ENCODE results near the gene FGG.

The FGG gene

GRCh38 chr4:154622598-154622997, 10.1 kb upstream of the FGG start:
- peak; percentile 62 for DNase-seq
- TF ChIP-seq EZH2 (optimal IDR thresholded peaks at IDR 0.05; ENCODE audit: low read depth, low read length) (no peak), EZH2phosphoT487 (IDR thresholded peaks at IDR 0.05; ENCODE audit: low read length) (no peak), CTCF (IDR thresholded peaks at IDR 0.05; ENCODE audit: low read length) (peak; percentile 62)
- Histone ChIP-seq H3K9me3 (replicated peaks; ENCODE audit: insufficient read depth, low read length) (no peaks in the 10 kb centered on the region), H3K27me3 (replicated peaks; ENCODE audit: insufficient read depth, low read length) (no peaks in the 10 kb centered on the region; the same call in 1 of the 2 replicates), H3K9ac (ENCODE audit: low read length) (no peak overlapping the region), H3K27ac (ENCODE audit: low read length) (no peak overlapping the region), H4K20me1 (ENCODE audit: insufficient read depth, low read length) (no peaks in the 10 kb centered on the region), H3F3A (ENCODE audit: insufficient read depth, low read length) (no peaks in the 10 kb centered on the region), H3K9me2 (replicated peaks; ENCODE audit: insufficient read depth, low read length) (no peaks in the 10 kb centered on the region), H3K4me2 (ENCODE audit: low read depth, low read length) (no peak overlapping the region), H3K36me3 (replicated peaks; ENCODE audit: insufficient read depth, low read length) (no peaks in the 10 kb centered on the region), H2AFZ (ENCODE audit: low read length) (no peak overlapping the region), H3K79me2 (ENCODE audit: low read length) (no peaks in the 10 kb centered on the region), H3K4me1 (ENCODE audit: low read length) (no peaks in the 10 kb centered on the region), H3K4me3 (ENCODE audit: low read length) (no peak overlapping the region)

- Histone ChIP-seq H3K79me2 (ENCODE audit: low read length) (no peaks in the 10 kb centered on the region), H3K9ac (ENCODE audit: low read length) (no peak overlapping the region), H3K4me2 (ENCODE audit: low read depth, low read length) (no peak overlapping the region), H3K27me3 (replicated peaks; ENCODE audit: insufficient read depth, low read length) (no peaks in the 10 kb centered on the region), H3K9me2 (replicated peaks; ENCODE audit: insufficient read depth, low read length) (no peaks in the 10 kb centered on the region), H3K27ac (ENCODE audit: low read length) (no peak overlapping the region), H3K4me1 (ENCODE audit: low read length) (peaks cover 12% of the 10 kb centered on the region), H3K9me3 (replicated peaks; ENCODE audit: insufficient read depth, low read length) (no peaks in the 10 kb centered on the region), H2AFZ (ENCODE audit: low read length) (no peak overlapping the region), H3F3A (ENCODE audit: insufficient read depth, low read length) (no peaks in the 10 kb centered on the region), H3K36me3 (replicated peaks; ENCODE audit: insufficient read depth, low read length) (no peaks in the 10 kb centered on the region), H3K4me3 (ENCODE audit: low read length) (no peak overlapping the region), H4K20me1 (ENCODE audit: insufficient read depth, low read length) (no peaks in the 10 kb centered on the region)
- no peak for DNase-seq
- TF ChIP-seq EZH2 (optimal IDR thresholded peaks at IDR 0.05; ENCODE audit: low read depth, low read length) (no peak), CTCF (IDR thresholded peaks at IDR 0.05; ENCODE audit: low read length) (no peak), EZH2phosphoT487 (IDR thresholded peaks at IDR 0.05; ENCODE audit: low read length) (no peak)
These were observed 7.7 kb upstream of the FGG start for GRCh38 chr4:154620111-154620510.

GRCh38 chr4:154618708-154619315, 6.4 kb upstream of the FGG start:
- Histone ChIP-seq H3K9ac (ENCODE audit: low read length) (no peak overlapping the region), H3K4me2 (ENCODE audit: low read depth, low read length) (no peak overlapping the region), H3K4me3 (ENCODE audit: low read length) (no peak overlapping the region), H3K79me2 (ENCODE audit: low read length) (no peaks in the 10 kb centered on the region), H3K4me1 (ENCODE audit: low read length) (peaks cover 12% of the 10 kb centered on the region), H3F3A (ENCODE audit: insufficient read depth, low read length) (no peaks in the 10 kb centered on the region), H3K27ac (ENCODE audit: low read length) (no peak overlapping the region), H3K27me3 (replicated peaks; ENCODE audit: insufficient read depth, low read length) (peaks cover 4% of the 10 kb centered on the region; the same call in 1 of the 2 replicates), H2AFZ (ENCODE audit: low read length) (no peak overlapping the region), H3K9me2 (replicated peaks; ENCODE audit: insufficient read depth, low read length) (no peaks in the 10 kb centered on the region), H3K36me3 (replicated peaks; ENCODE audit: insufficient read depth, low read length) (no peaks in the 10 kb centered on the region), H3K9me3 (replicated peaks; ENCODE audit: insufficient read depth, low read length) (no peaks in the 10 kb centered on the region), H4K20me1 (ENCODE audit: insufficient read depth, low read length) (no peaks in the 10 kb centered on the region)
- TF ChIP-seq EZH2 (optimal IDR thresholded peaks at IDR 0.05; ENCODE audit: low read depth, low read length) = no peak
- TF ChIP-seq CTCF (IDR thresholded peaks at IDR 0.05; ENCODE audit: low read length) = peak; percentile 79
- TF ChIP-seq EZH2phosphoT487 (IDR thresholded peaks at IDR 0.05; ENCODE audit: low read length) = no peak
- DNase-seq = peak; percentile 56

Data from MM.1S (cell line).